Measurements from ENCODE around the gene COL4A2.
"Not testable (repeated sequence)": the region's sequence is repeated elsewhere in the genome, so short reads cannot be mapped to it uniquely, and the experiment has no call there.

Gene COL4A2

GRCh38 chr13:110486061-110486715 is 179.1 kb downstream of the COL4A2 start:
- H3K4me3 ChIP-seq (ENCODE audit: low read depth, low read length), result no peak overlapping the region
- ChIA-PET POLR2A (no interaction called here), CTCF (no interaction called here)
- H3K27ac ChIP-seq (ENCODE audit: extremely low read depth, low read depth, low read length), result no peak overlapping the region
- H3K9me3 ChIP-seq (ENCODE audit: control insufficient read depth, insufficient read depth, low read depth, low read length), result no peaks in the 10 kb centered on the region
- H3K4me1 ChIP-seq (ENCODE audit: control insufficient read depth, insufficient read depth, low read length), result no peaks in the 10 kb centered on the region
- TF ChIP-seq MZF1 (tag by site-specific recombination; IDR thresholded peaks at IDR 0.05; ENCODE audit: borderline replicate concordance) (no peak), ZNF19 (tag by site-specific recombination; IDR thresholded peaks at IDR 0.05; ENCODE audit: low read depth) (no peak), ZNF610 (tag by site-specific recombination; IDR thresholded peaks at IDR 0.05; ENCODE audit: borderline replicate concordance) (no peak), ZNF792 (tag by site-specific recombination; IDR thresholded peaks at IDR 0.05) (no peak), ZNF621 (tag by site-specific recombination; IDR thresholded peaks at IDR 0.05) (no peak), ZSCAN4 (tag by site-specific recombination; IDR thresholded peaks at IDR 0.05) (no peak), ZSCAN18 (tag by site-specific recombination; IDR thresholded peaks at IDR 0.05) (no peak), PRDM6 (tag by site-specific recombination; IDR thresholded peaks at IDR 0.05) (no peak), ZNF529 (tag by site-specific recombination; IDR thresholded peaks at IDR 0.05; ENCODE audit: insufficient replicate concordance) (no peak), ZBTB44 (tag by site-specific recombination; IDR thresholded peaks at IDR 0.05) (no peak)
- H3K36me3 ChIP-seq (ENCODE audit: control insufficient read depth in 2 of 2, insufficient read depth in 1 of 2, low read length in 2 of 2), result peaks cover 0 to 28% of the 10 kb centered on the region in 2 experiments; a peak in 2 of 3 replicates

GRCh38 chr13:110486880-110487279 is 179.8 kb downstream of the COL4A2 start:
- POLR2A ChIA-PET; H3K9me3 ChIP-seq (ENCODE audit: control insufficient read depth, insufficient read depth, low read depth, low read length); CTCF ChIA-PET; H3K4me1 ChIP-seq (ENCODE audit: control insufficient read depth, insufficient read depth, low read length); H3K4me3 ChIP-seq (ENCODE audit: low read depth, low read length); H3K27ac ChIP-seq (ENCODE audit: extremely low read depth, low read depth, low read length): not testable (repeated sequence)
- peaks cover 0 to 32% of the 10 kb centered on the region in 2 experiments; a peak in 2 of 3 replicates for H3K36me3 ChIP-seq (ENCODE audit: control insufficient read depth in 2 of 2, insufficient read depth in 1 of 2, low read length in 2 of 2)

GRCh38 chr13:110490009-110490770 is 183.1 kb downstream of the COL4A2 start:
- Histone ChIP-seq H3K9me3 (ENCODE audit: control insufficient read depth, insufficient read depth, low read depth, low read length) (no peaks in the 10 kb centered on the region), H3K36me3 (ENCODE audit: control insufficient read depth in 2 of 2, insufficient read depth in 1 of 2, low read length in 2 of 2) (peaks cover 0 to 27% of the 10 kb centered on the region in 2 experiments; a peak in 2 of 3 replicates), H3K27ac (ENCODE audit: extremely low read depth, low read depth, low read length) (no peak overlapping the region), H3K4me3 (ENCODE audit: low read depth, low read length) (no peak overlapping the region), H3K4me1 (ENCODE audit: control insufficient read depth, insufficient read depth, low read length) (no peaks in the 10 kb centered on the region)
- CTCF ChIA-PET, result no interaction called here
- POLR2A ChIA-PET, result no interaction called here
- TF ChIP-seq ZNF302 (tag by site-specific recombination; IDR thresholded peaks at IDR 0.05; ENCODE audit: low read depth), result no peak
- no peak for TF ChIP-seq YY1 (tag by site-specific recombination; IDR thresholded peaks at IDR 0.05)
- no peak for TF ChIP-seq AEBP2 (tag by site-specific recombination; IDR thresholded peaks at IDR 0.05; ENCODE audit: borderline replicate concordance)
- no peak for TF ChIP-seq ZNF423 (tag by site-specific recombination; IDR thresholded peaks at IDR 0.05)
- no peak for TF ChIP-seq ZFP3 (tag by site-specific recombination; IDR thresholded peaks at IDR 0.05; ENCODE audit: low read depth)
- no peak for TF ChIP-seq ZNF114 (tag by site-specific recombination; IDR thresholded peaks at IDR 0.05)
- TF ChIP-seq ZBTB10 (tag by site-specific recombination; IDR thresholded peaks at IDR 0.05), result no peak
- TF ChIP-seq ZNF19 (tag by site-specific recombination; IDR thresholded peaks at IDR 0.05; ENCODE audit: low read depth), result no peak
